ENCODE data around the gene YPEL1.
"Not testable (repeated sequence)": the region's sequence is repeated elsewhere in the genome, so short reads cannot be mapped to it uniquely, and the experiment has no call there.

Gene YPEL1

GRCh38 chr22:21682385-21683175, 53.0 kb downstream of the YPEL1 start:
- DNase-seq (ENCODE audit: low read depth): no peak

GRCh38 chr22:21681566-21682370, 53.8 kb downstream of the YPEL1 start:
- no peak for DNase-seq (ENCODE audit: low read depth)

GRCh38 chr22:21680830-21681565, 54.6 kb downstream of the YPEL1 start:
- DNase-seq (ENCODE audit: low read depth): no peak

- no peak for DNase-seq (ENCODE audit: low read depth)
These were observed 56.2 kb downstream of the YPEL1 start for GRCh38 chr22:21679383-21679782.

- not testable (repeated sequence) for DNase-seq (ENCODE audit: low read depth)
These were observed 56.8 kb downstream of the YPEL1 start for GRCh38 chr22:21678842-21679241.

- DNase-seq (ENCODE audit: low read depth): no peak
These were observed 57.8 kb downstream of the YPEL1 start for GRCh38 chr22:21677606-21678443.

GRCh38 chr22:21674638-21675245, 60.9 kb downstream of the YPEL1 start:
- DNase-seq (ENCODE audit: low read depth): no peak

GRCh38 chr22:21673534-21674321, 61.9 kb downstream of the YPEL1 start:
- no peak for DNase-seq (ENCODE audit: low read depth)

GRCh38 chr22:21672107-21672629, 63.4 kb downstream of the YPEL1 start:
- DNase-seq (ENCODE audit: low read depth): no peak

- DNase-seq (ENCODE audit: low read depth): no peak
These were observed 66.6 kb downstream of the YPEL1 start for GRCh38 chr22:21669026-21669425.

GRCh38 chr22:21666786-21667185, 68.8 kb downstream of the YPEL1 start:
- no peak for DNase-seq (ENCODE audit: low read depth)

- no peak for DNase-seq (ENCODE audit: low read depth)
These were observed 70.3 kb downstream of the YPEL1 start for GRCh38 chr22:21665047-21665851.

- DNase-seq (ENCODE audit: low read depth): no peak
These were observed 71.9 kb downstream of the YPEL1 start for GRCh38 chr22:21663738-21664137.

GRCh38 chr22:21661991-21662390, 73.6 kb downstream of the YPEL1 start:
- no peak for DNase-seq (ENCODE audit: low read depth)

- DNase-seq (ENCODE audit: low read depth): no peak
These were observed 74.7 kb downstream of the YPEL1 start for GRCh38 chr22:21660904-21661303.

GRCh38 chr22:21659864-21660525, 75.6 kb downstream of the YPEL1 start:
- no peak for DNase-seq (ENCODE audit: low read depth)

- no peak for DNase-seq (ENCODE audit: low read depth)
These were observed 78.1 kb downstream of the YPEL1 start for GRCh38 chr22:21657360-21658032.

GRCh38 chr22:21657020-21657359, 78.6 kb downstream of the YPEL1 start:
- DNase-seq (ENCODE audit: low read depth): no peak
